ENCODE data around the gene RAP1GAP2. TPM values are rescaled to one million over a fixed set of nuclear protein-coding genes. Genes with fewer than 3 reads are reported as not detected.
"Not testable (repeated sequence)": the region's sequence is repeated elsewhere in the genome, so short reads cannot be mapped to it uniquely, and the experiment has no call there.

The RAP1GAP2 gene
- total RNA-seq, 1 donor from 2014 or later: 8.4 TPM

GRCh38 chr17:3022197-3022596 is 226.0 kb downstream of the RAP1GAP2 start:
- DNase-seq (ENCODE audit: low spot score) (no peak), ATAC-seq (no peak)
- intact Hi-C loops (cut with DNase I): no loop called here

DNA sequence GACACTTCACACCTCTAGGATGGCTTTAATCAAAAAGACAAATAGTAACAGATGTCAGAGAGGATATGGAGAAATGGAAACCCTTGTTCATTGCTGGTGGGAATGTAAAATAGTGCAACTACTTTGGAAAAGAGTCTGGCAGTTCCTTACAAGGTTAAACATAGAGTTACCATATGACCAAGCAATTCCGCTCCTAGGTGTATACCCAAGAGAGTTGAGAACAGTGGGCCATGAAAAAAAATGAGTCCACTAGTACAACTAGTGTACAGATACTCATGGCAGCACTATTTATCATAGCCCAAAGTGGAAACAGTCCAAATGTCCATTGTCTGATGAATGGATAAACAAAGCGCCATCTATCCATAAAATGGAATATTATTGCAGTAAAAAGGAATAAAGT is 228.1 kb downstream of the RAP1GAP2 start:
- intact Hi-C loops (cut with DNase I): no loop called here
- ATAC-seq: no peak
- DNase-seq (ENCODE audit: low spot score): no peak

GRCh38 chr17:3025421-3026124 is 229.3 kb downstream of the RAP1GAP2 start:
- ATAC-seq: no peak
- intact Hi-C loops (cut with DNase I): no loop called here
- DNase-seq (ENCODE audit: low spot score): peak; percentile 49

DNA sequence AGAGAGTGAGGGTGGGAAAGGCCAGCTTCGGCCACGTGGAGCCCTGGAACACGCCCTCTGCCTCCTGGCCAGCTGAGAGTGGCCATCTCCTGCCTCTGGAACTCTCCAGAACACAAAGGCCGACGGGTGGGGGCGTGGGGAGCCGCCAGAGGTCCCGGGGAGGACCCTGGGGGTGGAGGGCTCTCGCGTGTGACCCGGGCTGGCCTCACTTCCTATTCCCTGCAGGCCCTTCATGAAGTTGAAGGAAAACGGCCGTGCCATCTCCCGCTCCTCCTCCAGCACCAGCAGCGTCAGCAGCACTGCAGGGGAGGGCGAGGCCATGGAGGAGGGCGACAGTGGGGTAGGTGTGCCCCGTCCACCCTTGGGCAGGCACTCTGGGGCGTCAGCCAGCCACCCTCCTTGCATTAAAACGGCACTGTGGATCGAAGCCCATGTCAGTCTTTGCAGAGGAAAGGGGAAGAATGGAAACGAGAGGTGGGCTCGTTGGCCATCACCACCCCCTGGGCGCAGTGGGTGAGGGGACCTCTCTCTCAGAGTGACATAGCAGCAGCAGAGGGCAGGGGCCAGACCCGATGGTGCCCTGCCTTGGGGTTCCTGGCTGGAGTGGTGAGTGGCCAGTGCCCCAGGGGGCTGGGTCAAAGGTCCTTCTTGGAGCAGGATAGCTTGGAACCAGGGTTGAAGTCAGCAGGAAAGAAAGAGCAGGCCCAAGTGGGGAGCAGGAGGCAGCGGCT is 230.1 kb downstream of the RAP1GAP2 start:
- intact Hi-C loops (cut with DNase I): no loop called here
- ATAC-seq (no peak), DNase-seq (ENCODE audit: low spot score) (peak; percentile 36)

- DNase-seq (ENCODE audit: low spot score) (peak; percentile 47), ATAC-seq (no peak)
- intact Hi-C loops (cut with DNase I): no loop called here
Observed at GRCh38 chr17:3026856-3027751, 230.9 kb downstream of the RAP1GAP2 start.

- intact Hi-C loops (cut with DNase I): no loop called here
- ATAC-seq (no peak), DNase-seq (ENCODE audit: low spot score) (peak; percentile 35)
Observed at GRCh38 chr17:3027786-3028532, 231.7 kb downstream of the RAP1GAP2 start.

DNA sequence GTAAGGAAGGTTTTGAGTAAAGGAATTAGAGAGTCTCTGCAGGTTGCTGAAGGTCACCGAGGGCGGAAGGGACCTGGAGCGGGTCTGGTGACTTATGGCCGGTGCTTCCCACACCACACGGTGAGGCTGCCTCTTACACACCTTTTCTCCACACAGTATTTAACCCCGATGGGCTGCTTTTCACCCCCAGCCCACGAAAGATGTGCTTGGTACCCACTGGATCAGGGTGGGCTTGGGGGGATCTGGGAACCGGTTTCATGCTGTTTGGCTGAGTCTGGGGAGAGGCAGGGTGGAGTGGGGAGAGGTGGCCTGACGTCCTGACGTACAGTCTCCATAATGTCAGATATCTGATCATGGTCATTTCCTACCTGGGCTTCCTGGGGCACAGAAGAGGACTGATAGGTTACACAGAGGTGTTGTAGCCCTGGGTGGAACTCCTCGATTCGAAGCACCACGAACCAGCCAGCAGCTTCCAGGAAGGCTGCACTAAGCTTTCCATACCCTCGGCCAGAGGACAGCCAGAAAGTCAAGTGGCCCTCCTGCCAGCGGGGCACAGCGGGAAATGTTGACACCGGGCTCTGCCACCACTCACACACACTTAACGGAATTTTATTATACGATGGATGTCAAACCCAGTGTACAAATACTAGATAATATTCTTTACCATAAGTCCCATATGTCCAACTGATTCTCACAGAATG is 233.1 kb downstream of the RAP1GAP2 start:
- DNase-seq (ENCODE audit: low spot score) (peak; percentile 35), ATAC-seq (no peak)
- intact Hi-C loops (cut with DNase I): no loop called here

- DNase-seq (ENCODE audit: low spot score) (peak; percentile 44), ATAC-seq (no peak)
- intact Hi-C loops (cut with DNase I): no loop called here
Observed at GRCh38 chr17:3030096-3030495, 233.9 kb downstream of the RAP1GAP2 start.

DNA sequence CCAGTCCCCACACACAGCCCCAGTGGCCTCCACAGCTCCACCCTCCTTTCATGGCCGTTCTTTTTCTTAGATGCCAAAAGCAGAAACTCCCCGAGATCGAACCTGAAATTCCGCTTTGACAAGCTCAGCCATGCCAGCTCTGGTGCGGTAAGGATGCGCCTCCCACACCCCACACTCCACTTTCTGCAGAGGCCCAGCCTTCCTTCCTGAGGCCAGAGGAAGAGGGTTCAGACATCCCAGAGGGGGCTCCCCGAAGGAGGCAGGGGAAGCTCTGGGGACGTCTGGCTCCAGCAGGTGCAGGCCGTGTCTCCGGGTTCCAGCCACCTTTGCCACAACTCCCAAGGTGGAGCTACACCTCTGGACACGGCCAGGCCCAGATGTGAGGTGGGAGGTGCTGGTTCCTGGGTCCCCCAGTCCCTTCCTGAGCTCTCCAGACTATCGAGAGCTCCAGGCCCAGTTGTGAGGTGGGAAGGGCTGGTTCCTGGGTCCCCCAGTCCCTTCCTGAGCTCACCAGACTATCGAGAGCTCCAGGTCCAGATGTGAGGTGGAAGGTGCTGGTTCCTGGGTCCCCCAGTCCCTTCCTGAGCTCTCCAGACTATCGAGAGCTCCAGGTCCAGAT is 234.7 kb downstream of the RAP1GAP2 start:
- DNase-seq (ENCODE audit: low spot score): peak; percentile 31
- intact Hi-C loops (cut with DNase I); ATAC-seq: not testable (repeated sequence)

- no peak for ATAC-seq
- DNase-seq (ENCODE audit: low spot score): peak; percentile 53
Observed at GRCh38 chr17:3032258-3033247, 236.3 kb downstream of the RAP1GAP2 start.

GRCh38 chr17:3033248-3033640 is 237.0 kb downstream of the RAP1GAP2 start:
- peak; percentile 48 for DNase-seq (ENCODE audit: low spot score)
- intact Hi-C loops (cut with DNase I): no loop called here
- no peak for ATAC-seq

More at GRCh38 chr17:3032258-3033247, 236.3 kb downstream of the RAP1GAP2 start:
- intact Hi-C loops (cut with DNase I): no loop called here

DNA sequence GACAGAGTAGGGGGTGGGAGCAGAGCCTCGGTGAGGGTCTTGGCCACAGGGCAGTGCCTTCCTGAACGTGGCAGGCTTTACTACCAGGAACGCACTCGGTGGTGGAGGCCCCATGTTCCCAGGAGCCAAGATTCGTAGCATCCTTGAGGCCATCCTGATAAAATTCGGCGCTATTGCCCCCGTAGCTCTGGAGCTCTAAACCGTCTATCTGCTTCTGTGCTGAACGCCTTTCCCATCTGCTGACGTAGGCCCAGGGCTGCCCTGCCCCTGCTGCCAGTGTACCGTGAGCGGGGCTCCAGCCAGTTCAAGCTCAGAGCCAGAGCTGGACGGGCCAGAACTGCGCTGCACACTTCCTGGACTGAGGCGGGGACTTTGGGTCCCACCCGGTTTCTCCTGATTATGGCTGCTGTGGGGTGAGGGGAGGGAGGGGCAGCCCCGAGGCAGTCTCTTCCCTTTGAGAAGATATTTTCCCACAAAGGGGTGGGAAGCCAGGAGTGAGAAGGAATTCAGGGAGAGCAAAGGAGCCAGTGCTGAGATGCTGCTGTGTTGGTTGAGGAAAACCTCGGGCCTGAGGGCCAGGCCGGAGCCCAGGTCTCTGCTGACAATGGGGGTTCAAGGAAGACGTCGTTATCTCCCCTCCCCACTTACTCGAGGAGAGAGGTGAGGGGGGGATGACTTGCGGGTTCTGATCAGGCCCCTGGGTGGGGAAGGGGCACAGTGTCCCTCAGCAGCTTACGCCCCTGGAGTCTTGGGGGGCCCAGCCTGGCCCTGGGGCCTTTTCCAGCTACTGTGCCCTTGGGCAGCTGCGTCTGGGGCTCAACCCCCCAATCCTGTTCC is 237.7 kb downstream of the RAP1GAP2 start:
- no peak for ATAC-seq
- intact Hi-C loops (cut with DNase I): no loop called here
- DNase-seq (ENCODE audit: low spot score): peak; percentile 47

- DNase-seq (ENCODE audit: low spot score) (no peak), ATAC-seq (no peak)
- intact Hi-C loops (cut with DNase I): no loop called here
Observed at GRCh38 chr17:3034578-3034920, 238.3 kb downstream of the RAP1GAP2 start.

DNA sequence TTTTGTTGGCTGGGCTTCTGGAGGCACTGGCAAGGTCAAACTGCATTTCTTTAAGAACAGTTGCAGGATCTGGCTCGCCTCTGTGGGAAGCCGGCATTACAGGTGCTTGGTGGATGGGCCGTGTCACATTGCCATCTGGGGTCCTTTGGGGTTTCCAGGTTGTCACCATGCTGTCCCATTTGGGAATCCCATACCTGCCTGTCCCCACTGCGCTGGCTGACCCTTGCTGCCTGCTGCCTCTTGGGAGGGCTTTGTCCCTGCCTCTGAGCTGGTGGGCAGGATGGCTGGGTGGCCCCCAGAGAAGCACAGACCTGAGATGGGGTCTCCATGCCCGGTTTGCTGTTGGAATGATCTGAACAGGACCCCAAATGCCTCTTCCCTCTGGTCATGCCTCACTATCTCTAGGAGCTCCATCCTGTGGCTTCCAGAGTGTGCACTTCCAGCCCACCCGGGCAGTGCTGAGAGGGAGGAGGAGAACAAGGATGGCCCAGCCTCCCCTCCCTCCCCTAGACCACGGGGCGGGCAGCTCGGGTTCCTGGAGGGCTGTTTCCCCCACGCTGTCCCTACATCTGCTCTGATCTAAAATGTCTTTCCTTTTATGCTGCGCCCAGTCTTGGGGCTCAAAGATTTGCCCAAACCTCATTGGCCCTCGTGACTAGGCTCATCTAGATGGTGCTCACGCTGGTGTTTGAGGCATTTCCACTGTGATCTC is 239.2 kb downstream of the RAP1GAP2 start:
- intact Hi-C loops (cut with DNase I): no loop called here
- DNase-seq (ENCODE audit: low spot score): no peak

GRCh38 chr17:3035968-3036280 is 239.7 kb downstream of the RAP1GAP2 start:
- ATAC-seq: no peak
- intact Hi-C loops (cut with DNase I): loop anchor here (2.0 kb wide), 1 partner anchor 55 kb away; no protein-coding TSS in a partner anchor

More for the DNA sequence above, 239.2 kb downstream of the RAP1GAP2 start:
- ATAC-seq: no peak

More at GRCh38 chr17:3035968-3036280, 239.7 kb downstream of the RAP1GAP2 start:
- no peak for DNase-seq (ENCODE audit: low spot score)

All from sciatic nerve (tissue), 2 donors.